DMS53 treated with DMSO at 0.1 percent for 48 hours (cell line): Measurements from ENCODE around the gene IPCEF1.

Experiments
- DNase-seq: peaks from one replicate; lab custom pipeline; 2025; ENCODE audit not compliant: unreplicated experiment; lab: John Stamatoyannopoulos, UW

Gene IPCEF1

DNA sequence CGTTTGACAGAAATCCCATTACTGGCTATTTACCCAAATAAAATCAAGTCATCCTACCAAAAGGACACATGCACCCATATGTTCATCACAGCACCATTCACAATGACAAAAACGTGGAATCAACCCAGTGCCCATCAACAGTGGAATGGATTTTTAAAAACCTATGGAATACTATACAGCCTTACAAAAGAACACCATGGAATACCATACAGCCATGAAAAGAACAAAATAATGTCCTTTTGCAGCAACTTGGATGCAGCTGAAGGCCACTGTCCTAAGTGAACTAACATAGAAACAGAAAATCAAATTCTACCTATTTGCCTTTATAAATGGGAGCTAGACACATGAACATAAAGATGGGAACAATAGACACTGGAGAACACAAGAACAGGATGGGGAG lies 17.4 kb upstream of the IPCEF1 start:
- DNase-seq, result no peak

DNA sequence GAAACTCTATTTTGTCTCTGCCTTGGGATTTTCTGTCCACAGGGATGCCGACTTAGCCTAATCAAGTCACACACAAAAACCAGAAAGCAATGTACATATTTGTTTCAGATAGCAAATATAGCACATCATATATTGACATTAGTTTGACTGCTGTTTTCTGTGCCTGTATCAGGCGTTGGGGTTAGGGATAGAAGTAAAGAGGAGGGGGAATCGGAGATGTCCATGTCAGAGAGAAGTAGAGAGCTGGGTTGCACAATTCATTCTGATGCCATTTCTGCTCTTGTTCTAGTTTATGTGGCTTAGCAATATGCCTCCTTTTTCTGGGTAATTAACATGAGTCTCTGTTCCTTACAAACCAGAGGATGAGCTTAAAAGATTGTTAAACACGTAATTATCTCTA lies 14.7 kb upstream of the IPCEF1 start:
- no peak for DNase-seq

DNA sequence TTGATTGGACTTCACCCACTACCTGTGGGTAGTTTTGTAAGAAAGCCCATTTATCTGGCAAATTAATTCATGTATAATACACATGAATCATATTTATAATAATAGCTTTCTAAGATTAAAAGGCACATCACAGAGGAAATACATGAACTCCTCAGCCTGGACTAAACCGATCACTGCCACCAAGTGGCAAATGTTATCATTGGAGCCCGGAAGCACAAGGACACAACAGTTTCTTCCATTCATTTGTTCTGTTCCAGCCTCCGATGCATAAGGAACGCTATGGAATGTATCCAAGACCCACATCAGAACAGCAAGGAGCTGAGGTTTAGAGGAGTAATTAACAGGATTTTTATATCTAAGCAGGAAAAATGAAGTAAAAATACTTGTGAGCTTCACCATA lies 13.9 kb upstream of the IPCEF1 start:
- DNase-seq, result no peak

DNA sequence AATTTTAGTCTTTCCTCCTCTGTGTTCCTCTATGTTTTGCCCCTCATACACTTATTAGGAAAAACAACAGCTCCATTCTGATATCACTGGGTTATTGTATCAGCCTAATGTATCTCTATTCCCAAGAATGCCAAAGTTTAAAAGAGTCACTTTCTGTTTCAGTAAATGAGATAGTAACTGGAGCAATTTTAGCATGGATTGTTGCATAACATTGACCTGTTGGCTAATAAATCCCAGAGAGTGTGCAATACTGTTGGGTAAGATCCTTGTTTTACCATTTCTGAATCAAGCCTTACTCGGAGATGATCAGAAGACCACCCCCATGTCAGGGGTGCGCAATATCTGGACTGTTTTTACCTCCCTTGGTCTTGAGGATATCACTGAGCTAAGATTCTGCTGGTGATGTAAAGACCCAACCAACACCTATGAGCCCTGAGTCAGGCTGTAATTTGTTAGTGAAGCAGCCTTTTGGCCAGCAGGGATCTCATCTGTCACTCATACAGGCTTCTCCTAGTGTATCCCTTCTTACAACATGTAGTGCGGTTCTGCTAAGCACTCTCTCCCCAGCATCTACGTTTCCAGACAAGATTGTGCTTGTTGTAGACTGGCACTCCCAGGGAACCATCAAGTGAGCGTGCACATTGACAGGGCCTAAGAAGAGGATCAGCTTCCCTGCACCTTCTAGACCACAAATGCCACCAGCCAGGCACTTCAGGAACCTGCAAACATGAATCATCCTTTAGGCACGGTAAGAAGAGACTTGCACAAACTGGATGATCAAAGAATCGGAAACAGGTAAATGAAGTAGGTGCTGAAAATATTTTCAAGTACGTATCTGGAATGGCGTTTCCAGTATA lies 11.5 kb upstream of the IPCEF1 start:
- no peak for DNase-seq

DNA sequence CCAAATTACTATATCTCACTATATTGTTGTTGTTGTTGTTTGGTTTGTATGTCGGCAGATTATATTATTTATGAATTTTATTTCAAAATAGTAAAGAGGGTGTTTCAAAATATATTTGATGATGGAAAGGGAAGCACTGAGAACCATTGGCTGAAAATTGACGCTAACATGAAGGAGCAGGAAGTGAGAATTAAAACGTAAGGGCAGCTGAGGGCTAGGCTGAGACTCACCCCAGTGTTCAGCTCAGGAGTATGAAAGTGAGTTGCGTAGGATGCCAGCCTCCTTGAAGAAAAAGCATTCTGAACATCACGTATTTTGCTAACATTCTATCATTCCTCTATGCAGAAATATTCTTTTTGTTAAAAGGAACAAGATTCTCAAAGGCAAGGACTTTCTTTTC lies 10.7 kb upstream of the IPCEF1 start:
- DNase-seq, result no peak

DNA sequence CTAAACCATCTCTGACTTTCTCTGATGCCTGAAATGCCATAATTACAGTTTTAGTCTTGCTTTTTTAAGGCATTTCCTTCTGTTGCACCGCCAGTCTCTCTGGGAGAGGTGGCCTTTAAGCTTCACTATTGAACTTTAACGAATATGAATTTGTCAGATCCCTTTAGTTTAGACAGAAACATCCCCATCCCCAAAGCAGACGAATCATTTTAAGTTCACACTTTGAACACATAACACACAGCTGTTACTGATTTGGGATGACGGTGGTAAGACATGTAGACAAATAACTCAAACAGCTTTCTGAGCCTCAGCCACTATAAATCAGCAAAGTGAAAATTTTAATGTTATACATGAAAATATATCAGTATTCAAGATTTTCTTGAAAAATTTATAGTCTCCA lies 7.2 kb upstream of the IPCEF1 start:
- no peak for DNase-seq

DNA sequence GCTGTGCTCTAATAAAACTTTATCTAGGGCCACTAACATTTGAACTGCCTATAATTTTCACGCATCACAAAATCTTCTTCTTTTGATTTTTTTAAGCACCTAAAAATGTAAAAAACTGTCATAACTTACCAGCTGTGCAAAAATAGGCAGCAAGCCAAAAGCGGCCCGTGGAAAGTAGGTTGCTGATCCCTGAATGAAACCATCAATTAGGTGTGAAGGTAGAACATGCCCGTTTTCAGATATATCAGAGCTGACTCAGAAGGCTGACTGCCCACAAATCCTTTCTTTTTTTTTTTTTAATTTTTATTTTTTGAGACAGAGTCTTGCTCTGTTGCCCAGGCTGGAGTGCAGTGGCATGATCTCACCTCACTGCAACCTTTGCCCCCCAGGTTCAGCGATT lies 4.9 kb upstream of the IPCEF1 start:
- no peak for DNase-seq

DNA sequence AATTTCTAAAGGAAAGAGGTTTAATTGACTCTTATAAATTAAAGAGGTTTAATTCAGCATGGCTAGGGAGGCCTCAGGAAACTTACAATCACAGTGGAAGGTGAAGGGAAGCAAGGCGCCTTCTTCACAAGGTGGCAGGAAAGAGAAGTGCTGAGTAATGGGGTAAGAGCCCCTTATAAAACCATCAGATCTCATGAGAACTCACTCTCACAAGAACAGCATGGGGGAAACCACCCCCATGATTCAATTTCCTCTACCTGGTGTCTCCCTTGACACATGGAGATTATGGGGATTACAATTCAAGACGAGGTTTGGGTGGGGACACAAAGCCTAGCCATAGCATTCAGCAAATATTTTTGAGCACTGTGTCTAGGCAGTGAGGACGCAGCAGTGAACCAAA lies 3.9 kb upstream of the IPCEF1 start:
- no peak for DNase-seq

DNA sequence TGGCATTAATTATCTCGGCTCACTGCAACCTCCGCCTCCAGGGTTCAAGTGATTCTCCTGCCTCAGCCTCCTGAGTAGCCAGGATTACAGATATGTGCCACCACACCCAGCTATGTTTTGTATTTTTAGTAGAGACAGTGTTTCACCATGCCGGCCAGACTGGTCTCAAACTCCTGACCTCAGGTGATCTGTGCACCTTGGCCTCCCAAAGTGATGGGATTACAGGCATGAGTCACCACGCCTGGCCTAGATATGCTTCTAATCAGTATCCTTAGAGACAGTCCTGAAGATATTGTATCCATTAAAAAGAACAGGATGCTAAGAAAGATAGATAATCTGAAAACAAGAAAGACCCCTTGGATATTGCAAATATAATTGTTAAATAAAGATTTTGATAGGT lies 3.1 kb upstream of the IPCEF1 start:
- no peak for DNase-seq

DNA sequence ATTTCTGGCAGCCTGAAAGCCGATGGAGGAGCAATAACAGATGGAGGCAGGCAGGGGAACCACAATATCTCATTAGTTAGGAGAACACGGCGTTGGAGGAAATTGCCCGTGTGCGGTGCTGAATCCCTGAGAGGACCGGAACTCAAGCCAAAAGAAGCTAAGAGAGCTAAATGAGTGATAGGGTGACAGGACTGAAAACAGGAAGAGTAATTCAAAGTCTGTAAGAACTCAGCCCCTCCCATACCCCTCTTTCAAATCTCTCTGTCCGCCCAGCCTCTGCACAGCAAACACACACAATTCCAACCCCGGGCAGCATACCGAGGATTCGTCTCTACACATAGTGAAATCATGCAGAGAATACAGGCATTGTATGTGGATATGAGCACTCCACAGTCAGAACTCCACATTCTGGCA lies 2.6 kb upstream of the IPCEF1 start:
- no peak for DNase-seq

DNA sequence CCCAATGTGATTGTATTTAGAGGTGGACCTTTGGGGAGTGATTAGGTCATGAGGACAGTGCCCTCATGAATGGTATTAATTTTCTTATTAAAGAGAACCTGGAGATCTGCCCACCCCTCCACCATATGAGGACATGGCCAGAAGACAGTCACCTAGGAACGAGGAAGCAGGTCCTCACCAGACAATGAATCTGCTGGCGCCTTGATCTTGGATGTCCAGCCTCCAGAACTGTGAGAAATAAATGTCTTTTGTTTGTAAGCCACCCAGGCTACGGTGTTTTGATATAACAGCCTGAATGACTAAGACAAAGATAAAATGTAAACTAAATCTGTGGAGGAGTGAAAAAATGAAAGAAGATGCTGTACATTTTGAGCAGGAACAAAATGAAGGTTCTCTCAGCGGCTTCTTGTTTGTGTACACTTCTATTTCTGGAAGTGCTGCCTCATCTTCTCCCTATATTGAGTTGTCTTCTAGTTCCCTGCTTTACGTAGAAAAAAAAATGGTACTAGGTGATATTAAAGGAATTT lies 1.5 kb upstream of the IPCEF1 start:
- DNase-seq, result no peak

DNA sequence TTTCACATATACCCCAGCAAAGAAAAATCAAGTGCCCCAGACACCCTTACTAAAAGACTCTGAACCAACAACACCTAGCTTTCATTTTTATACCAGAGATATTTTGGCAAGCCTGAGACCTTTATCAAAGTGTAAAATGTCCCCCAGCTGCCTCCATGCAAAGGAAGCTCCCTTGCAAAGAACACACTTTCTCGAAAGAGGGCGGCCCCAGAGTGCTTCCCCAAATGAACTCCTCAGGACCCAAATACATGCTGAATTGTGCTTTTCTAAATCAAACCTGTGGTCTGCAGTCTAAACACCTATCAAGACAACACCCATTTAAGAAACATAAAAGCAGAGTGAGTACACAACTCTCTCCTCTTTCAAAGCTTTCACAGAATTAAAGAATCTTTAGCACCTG lies 490 bp downstream of the IPCEF1 start:
- DNase-seq, result no peak

DNA sequence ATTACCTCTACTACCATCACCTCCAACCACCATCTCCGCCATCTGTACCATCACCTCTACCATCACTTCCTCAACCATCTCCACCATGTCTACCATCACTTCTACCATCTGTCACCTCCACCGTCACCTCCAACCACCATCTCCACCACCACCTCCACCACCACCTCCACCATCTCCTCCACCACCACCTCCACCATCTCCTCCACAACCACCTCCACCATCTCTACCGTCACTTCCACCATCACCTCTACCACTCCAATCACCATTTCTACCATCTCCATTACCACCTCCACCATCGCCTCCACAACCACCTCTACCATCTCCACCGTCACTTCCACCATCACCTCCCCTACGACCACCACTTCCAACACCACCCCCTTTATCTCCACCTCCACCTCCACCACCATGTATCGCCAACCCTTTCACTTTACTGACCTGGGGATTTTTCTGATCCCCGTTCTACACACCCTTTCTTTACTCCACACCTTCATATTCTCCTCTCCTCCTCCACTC lies 2.3 kb downstream of the IPCEF1 start:
- DNase-seq, result no peak

DNA sequence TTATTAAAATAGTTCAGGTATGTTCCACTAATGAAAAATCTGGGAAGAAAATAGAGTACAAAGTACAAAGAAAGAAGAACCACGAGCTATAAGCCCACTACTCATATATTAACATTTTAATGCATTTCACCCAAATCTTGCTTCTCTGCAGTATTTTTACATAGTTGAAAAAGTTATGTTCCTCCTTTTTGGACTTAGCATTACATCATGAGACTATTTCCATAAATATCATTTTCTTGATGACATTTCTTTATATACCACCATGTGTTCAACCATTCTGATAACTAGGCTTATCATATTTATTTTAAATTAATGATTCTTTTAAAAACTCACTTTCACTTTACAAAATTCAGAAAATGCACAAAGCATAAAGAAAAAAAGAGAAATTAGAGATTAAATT lies 3.0 kb downstream of the IPCEF1 start:
- no peak for DNase-seq

DNA sequence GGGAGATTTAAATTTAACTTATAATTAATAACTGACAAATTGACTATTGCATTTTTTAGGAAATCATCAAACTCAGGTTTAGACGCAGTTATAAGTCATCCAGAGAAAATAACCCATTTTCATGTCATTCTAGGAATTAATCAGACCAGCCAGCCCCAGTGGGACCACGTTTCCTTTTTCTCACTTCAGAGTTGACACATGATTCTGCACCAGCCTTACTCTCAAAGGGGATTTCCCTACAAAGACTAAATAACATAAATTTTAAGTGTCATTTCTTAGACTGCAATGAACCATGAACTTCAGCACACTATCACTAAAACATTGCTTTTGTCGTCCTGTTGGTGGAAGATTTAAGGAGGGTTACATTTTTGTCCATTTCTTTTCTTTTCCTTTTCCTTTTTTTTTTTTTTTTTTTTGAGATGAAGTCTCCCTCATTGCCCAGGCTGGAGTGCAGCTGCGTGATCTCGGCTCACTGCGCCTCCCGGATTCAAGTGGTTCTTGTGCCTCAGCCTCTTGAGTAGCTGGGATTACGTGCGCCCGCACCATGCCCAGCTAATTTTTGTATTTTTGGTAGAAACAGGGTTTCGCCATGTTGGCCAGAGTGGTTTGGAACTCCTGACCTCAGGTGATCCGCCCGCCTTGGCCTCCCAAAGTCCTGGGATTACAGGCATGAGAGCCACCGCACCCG lies 3.6 kb downstream of the IPCEF1 start:
- DNase-seq, result no peak

DNA sequence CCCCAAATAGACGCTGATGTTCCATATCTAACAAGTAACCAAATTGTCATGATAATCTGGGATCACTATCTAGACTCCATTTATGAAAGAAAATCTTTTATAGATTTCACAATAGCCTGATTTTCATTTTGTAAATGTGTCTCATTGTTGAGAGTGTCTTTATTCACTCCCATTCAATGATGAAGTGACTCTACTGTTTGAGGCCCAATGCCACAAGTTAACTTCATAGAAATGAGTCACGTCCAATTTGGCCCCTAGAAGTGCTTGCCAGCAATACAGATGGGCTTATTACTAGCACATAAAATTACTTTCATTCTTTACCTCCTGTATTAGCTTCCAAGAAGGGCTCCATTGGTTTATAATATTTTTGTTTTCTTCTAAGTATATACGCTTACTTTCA lies 6.3 kb downstream of the IPCEF1 start:
- no peak for DNase-seq

DNA sequence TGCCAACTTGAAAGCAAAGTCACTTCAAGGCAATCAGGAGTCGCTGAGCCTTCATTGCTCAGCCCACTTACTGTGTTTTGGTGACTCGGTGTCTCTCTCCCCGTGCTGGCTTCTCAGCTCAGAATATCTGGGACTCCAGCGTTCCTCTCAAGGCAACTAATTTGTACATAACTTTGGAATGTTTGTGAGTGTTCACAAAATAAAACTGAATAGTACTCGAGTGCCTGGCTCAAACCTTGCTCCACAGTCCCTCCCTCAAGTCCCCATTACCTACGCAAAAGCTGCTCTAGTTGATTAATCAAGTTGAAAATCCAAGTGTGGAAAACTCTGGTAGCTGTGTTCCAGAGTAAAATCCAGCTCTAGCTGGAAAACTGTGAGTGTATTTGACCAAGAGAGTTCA lies 8.6 kb downstream of the IPCEF1 start:
- DNase-seq, result no peak

DNA sequence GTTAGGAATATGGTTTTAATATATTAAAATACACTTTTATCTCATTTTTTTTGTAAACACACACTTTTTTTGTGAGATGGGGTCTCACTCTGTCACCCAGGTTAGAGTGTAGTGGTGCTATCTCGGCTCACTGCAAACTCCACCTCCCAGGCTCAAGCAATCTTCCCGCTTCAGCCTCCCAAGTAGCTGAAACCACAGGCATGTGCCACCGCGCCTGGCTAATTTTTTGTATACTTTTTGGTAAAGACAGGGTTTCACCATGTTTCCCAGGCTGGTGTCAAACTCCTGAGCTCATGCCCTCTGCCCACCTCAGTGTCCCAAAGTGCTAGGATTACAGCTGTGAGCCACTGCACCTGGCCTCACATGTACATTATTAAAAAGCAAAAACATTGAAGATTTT lies 10.8 kb downstream of the IPCEF1 start:
- DNase-seq, result no peak

DNA sequence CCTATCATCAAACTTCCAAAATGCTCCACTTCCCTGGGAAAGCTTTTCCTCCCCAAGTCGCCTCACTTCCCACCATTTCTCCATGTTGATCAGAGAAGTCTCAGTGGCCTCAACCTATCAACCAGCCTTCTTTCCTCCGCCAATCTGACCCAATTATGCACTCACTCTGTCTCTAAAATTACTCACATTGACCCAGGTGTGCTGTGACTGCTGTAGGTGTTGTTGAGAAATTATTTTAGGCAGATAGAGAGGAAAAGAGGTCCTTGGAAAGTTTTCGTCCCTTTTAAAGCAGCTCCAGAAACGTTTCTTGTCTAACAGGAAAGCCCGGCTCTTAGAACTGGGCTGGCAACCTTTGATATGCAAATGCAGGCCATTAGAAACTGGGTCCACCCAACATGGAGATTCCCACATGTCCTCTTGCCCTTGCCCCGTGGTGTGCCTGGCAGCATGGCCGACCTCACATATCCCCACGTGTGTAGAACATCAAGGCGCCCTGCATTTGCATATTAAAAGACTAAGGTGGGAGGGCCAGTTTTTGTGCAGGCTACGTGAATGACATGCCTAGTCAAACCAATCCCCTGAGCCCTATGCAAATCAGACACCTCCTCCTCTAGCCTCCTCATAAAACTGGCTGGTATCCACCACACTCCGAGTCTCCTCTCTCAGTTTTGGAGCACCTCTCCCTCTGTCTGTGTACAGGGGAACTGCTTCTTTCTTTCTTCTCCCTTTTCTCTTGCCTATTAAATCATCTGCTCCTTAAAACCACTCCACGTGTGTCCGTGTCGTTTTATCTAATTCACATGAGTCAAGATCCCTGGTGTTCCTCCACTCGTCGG lies 12.9 kb downstream of the IPCEF1 start:
- DNase-seq, result peak; percentile 19

DNA sequence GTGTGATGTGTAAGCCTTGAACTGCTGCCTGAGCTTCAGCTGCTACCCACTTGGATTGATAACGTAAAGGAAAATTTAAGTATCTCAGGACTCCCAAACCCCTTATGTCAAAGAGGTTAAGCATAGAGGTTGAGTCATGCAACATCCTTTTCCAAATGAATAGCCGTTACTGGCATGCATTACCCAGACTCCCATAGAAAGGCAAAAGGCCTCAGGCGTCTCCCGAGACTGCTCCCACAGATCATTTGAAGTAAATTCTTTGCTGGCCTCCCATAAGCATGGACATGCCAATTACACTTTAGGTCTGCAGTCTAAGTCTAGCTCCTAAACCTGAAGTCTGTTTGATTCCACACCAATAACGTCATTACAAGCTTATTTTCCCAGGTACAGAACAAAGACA lies 14.7 kb downstream of the IPCEF1 start:
- no peak for DNase-seq

DNA sequence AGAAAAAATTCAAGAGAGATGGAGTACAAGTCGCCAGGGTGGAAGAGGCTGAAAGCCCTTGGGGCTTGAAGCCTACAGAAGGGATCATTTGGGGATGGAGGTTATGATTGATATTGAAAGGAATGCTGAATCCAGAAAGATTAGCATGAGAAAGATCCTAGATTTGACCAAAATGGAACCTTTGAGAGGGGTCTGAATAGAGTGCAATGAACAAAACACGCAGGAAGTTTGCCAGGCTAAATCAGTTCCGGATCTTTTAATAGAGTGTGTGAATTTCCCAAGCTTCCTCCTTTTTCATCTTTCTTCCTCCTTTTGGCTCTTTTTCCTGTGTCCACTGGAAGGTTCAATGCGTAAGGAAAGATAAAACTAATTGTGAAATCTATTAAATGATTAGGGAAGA lies 15.3 kb downstream of the IPCEF1 start:
- no peak for DNase-seq
